ENCODE results near the gene CCNI.

DNA sequence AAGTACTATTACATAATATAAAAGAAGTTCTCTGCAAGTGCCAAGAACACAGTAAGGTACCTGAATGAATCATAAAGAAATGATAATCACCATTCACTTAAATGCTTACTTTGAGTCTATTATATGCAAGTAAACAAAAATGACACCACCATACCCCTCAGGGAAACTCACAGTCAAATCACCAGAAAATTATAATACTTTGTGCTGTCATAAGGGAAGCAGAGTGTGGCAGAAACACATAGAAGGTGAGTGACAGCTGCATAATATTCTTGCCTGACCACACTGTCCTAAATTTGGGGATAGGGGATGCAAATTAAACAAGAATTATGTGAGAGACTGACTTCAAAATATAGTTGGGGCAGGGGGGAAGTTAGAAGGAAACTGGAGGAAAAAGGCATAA lies 12.9 kb downstream of the CCNI start:
- TF ChIP-seq POLR2AphosphoS5 (IDR thresholded peaks at IDR 0.05) (no peak), CTCF (IDR thresholded peaks at IDR 0.05) (no peak), POLR2A (IDR thresholded peaks at IDR 0.05) (no peak)
